SH-SY5Y (cell line): Measurements from ENCODE around the gene PARP12.

Source experiments
- GATA2 ChIP-seq: IDR thresholded peaks from 2 replicates; pipeline ENCODE4 v1.6.1; 2011; ENCODE audit warnings: mild to moderate bottlenecking, low read depth, low read length
- GATA3 ChIP-seq: IDR thresholded peaks from 2 replicates; pipeline ENCODE4 v1.6.1; 2011; ENCODE audit warnings: low read depth, mild to moderate bottlenecking, low read length, moderate library complexity

DNA sequence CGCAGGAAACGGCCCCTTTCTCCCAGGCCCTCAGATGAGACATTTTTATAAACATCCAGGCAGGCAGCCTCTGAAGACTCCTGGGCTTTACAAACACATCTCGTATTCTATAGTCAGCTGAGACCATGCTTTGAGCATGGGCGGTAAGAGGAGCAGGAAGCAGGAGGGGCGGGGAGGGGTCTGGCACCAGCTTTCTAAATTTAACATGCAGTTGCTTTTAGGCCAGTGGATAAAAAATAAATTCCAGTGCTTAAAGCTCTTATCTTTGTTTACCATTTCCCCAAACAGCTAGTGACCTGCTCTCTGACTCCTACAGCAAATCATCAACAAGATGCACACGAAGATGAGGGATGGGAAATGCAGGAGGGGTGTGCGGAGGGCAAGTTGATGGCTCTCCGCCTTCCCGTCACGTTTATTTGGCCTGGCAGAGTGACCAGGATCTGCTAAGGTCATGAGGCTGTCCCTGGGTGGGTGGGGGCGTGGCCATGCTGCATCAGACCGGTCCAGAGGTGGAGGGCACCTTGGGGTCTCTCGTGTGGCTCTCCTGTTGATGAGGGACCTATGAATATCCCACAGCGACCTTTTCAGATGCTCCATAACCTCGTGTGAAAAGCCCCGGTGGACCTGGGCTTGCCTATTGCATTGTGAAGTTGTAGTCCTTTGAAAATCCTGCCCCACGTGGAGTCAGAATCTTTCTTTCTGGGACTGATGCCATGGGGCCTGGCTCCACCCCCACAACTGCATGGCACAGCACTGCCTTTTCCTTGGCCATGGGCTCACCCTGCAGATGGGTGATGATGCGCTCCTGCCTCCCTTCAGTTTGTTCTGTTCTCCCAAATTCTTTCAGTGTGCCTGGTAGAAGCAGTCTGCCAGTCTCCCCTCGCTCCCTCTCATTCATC is 67.5 kb downstream of the PARP12 start:
- no peak for TF ChIP-seq GATA2
- no peak for TF ChIP-seq GATA3
